Endodermal cell (in vitro differentiated cells): ENCODE results near the gene F2RL1. TPM values are rescaled to one million over a fixed set of nuclear protein-coding genes. Genes with fewer than 3 reads are reported as not detected.
A peak's percentile ranks its signal among the peaks of the same experiment; 100 is the strongest.

Source experiments
- DNase-seq: peaks from one replicate; pipeline ENCODE4 v3.0.0-alpha.2; 2017
- H3K27ac ChIP-seq: 2 replicates; pipeline ENCODE4 v1.5.1; 2013; ENCODE audit warnings: mild to moderate bottlenecking, low read depth, low read length, moderate library complexity
- H3K27me3 ChIP-seq: 2 replicates; pipeline ENCODE4 v1.6.1; 2013; ENCODE audit warnings: mild to moderate bottlenecking, low read length, moderate library complexity; ENCODE audit not compliant: insufficient read depth, control insufficient read depth, poor library complexity, severe bottlenecking
- H3K36me3 ChIP-seq: 2 replicates; pipeline ENCODE4 v1.7.0; 2013; ENCODE audit warnings: mild to moderate bottlenecking, low read length, moderate library complexity; ENCODE audit not compliant: control insufficient read depth, insufficient read depth
- H3K4me1 ChIP-seq: one replicate; pipeline ENCODE4 v1.7.0; 2013; ENCODE audit warnings: low read length; ENCODE audit not compliant: control insufficient read depth, insufficient read depth
- H3K4me3 ChIP-seq: 2 replicates; pipeline ENCODE4 v1.5.1; 2013; ENCODE audit warnings: mild to moderate bottlenecking, low read length, moderate library complexity
- H3K9ac ChIP-seq: 2 replicates; pipeline ENCODE4 v1.6.1; 2013; ENCODE audit warnings: mild to moderate bottlenecking, low read length, moderate library complexity; ENCODE audit not compliant: poor library complexity, severe bottlenecking; ENCODE audit errors: extremely low read depth
- H3K9me3 ChIP-seq: 2 replicates; pipeline ENCODE4 v1.6.1; 2013; ENCODE audit warnings: mild to moderate bottlenecking, low read length, moderate library complexity; ENCODE audit not compliant: control insufficient read depth
- H3K27ac Mint-ChIP-seq: 2 replicates; pipeline ENCODE4 v1.8.0; 2020; ENCODE audit warnings: mixed read lengths
- H3K27me3 Mint-ChIP-seq: 2 replicates; pipeline ENCODE4 v1.8.0; 2021; ENCODE audit warnings: mild to moderate bottlenecking, mixed read lengths; ENCODE audit not compliant: insufficient read depth
- H3K36me3 Mint-ChIP-seq: 2 replicates; pipeline ENCODE4 v1.8.0; 2020; ENCODE audit warnings: low read depth, mixed read lengths
- H3K4me1 Mint-ChIP-seq: 2 replicates; pipeline ENCODE4 v1.8.0; 2020; ENCODE audit warnings: mixed read lengths
- H3K4me3 Mint-ChIP-seq: 2 replicates; pipeline ENCODE4 v1.8.0; 2020; ENCODE audit warnings: mild to moderate bottlenecking, moderate library complexity, mixed read lengths
- H3K9me3 Mint-ChIP-seq: 2 replicates; pipeline ENCODE4 v1.8.0; 2020; ENCODE audit warnings: mild to moderate bottlenecking, mixed read lengths
- CTCF ChIP-seq: fragments of 200-600 bp; sonication (generic); conservative IDR thresholded peaks from 2 replicates; pipeline ENCODE4 v1.5.0; 2021; ENCODE audit warnings: antibody characterized with exemption, mild to moderate bottlenecking
- WGBS, 2 experiments: methylation state at CpG; one replicate each; pipeline versions ENCODE4 v1.1.5 to v1.1.7; 2013; ENCODE audit warnings: missing lambda C conversion rate in 2 of 2, mixed read lengths in 1 of 2; ENCODE audit not compliant: insufficient coverage in 1 of 2, insufficient read length in 1 of 2; 5-methylcytosine and 5-hydroxymethylcytosine counted together
- total RNA-seq, 2 donors: library from RNA; stranded (reverse); fragmentation: NEBNext Ultra II Directional in 1 of 2; extraction: Animal tissue kit (Norgen Biotek cat#: 25700) in 1 of 2; gene quantifications; 2 replicates in 1 of 2; 3 replicates in 1 of 2; pipeline ENCODE4 v1.2.1, GENCODE V29; 2021

Gene F2RL1
- total RNA-seq, 2 donors from 2014 or later: 13.4 to 18.2 TPM

GRCh38 chr5:76867827-76868693, 49.2 kb downstream of the F2RL1 start:
- DNase-seq: peak; percentile 91
- Histone ChIP-seq H3K27me3 (no peaks in the 10 kb centered on the region), H3K4me1 (no peaks in the 10 kb centered on the region), H3K9me3 (no peaks in the 10 kb centered on the region), H3K9ac (no peak overlapping the region), H3K4me3 (no peak overlapping the region), H3K36me3 (no peaks in the 10 kb centered on the region), H3K27ac (no peak overlapping the region)
- no peak overlapping the region for H3K27ac Mint-ChIP-seq
- H3K9me3 Mint-ChIP-seq: no peaks in the 10 kb centered on the region
- H3K36me3 Mint-ChIP-seq: no peaks in the 10 kb centered on the region
- WGBS, 2 experiments: 59 to 74% methylated on average over 2 to 8 of the region's 8 CpGs
- no peak overlapping the region for H3K4me3 Mint-ChIP-seq
- H3K27me3 Mint-ChIP-seq: no peaks in the 10 kb centered on the region
- H3K4me1 Mint-ChIP-seq: peaks cover 21% of the 10 kb centered on the region
- TF ChIP-seq CTCF: peak; percentile 92

GRCh38 chr5:76870046-76870445, 51.2 kb downstream of the F2RL1 start:
- Histone ChIP-seq H3K27ac (no peak overlapping the region), H3K4me3 (no peak overlapping the region), H3K4me1 (peaks cover 5% of the 10 kb centered on the region), H3K36me3 (no peaks in the 10 kb centered on the region), H3K9ac (no peak overlapping the region), H3K27me3 (no peaks in the 10 kb centered on the region), H3K9me3 (no peaks in the 10 kb centered on the region)
- TF ChIP-seq CTCF: no peak
- no peaks in the 10 kb centered on the region for H3K27me3 Mint-ChIP-seq
- peak overlapping the region; percentile 87 for H3K27ac Mint-ChIP-seq
- H3K36me3 Mint-ChIP-seq: no peaks in the 10 kb centered on the region
- H3K9me3 Mint-ChIP-seq: no peaks in the 10 kb centered on the region
- no peak for DNase-seq
- whole genome bisulfite sequencing, 2 experiments: 83 to 91% methylated on average over 3 to 5 of the region's 6 CpGs
- H3K4me1 Mint-ChIP-seq: peaks cover 31% of the 10 kb centered on the region
- H3K4me3 Mint-ChIP-seq: no peak overlapping the region

- Histone ChIP-seq H3K27me3 (no peaks in the 10 kb centered on the region), H3K27ac (no peak overlapping the region), H3K4me3 (peak overlapping the region; percentile 39), H3K4me1 (peaks cover 14% of the 10 kb centered on the region), H3K9me3 (no peaks in the 10 kb centered on the region), H3K9ac (no peak overlapping the region), H3K36me3 (no peaks in the 10 kb centered on the region)
- H3K27me3 Mint-ChIP-seq: no peaks in the 10 kb centered on the region
- H3K9me3 Mint-ChIP-seq: no peaks in the 10 kb centered on the region
- H3K27ac Mint-ChIP-seq: peak overlapping the region; percentile 87
- no peak for TF ChIP-seq CTCF
- peak; percentile 72 for DNase-seq
- H3K36me3 Mint-ChIP-seq: peaks cover 4% of the 10 kb centered on the region
- 35 to 57% methylated on average over 1 to 3 of the region's 3 CpGs for WGBS, 2 experiments
- H3K4me1 Mint-ChIP-seq: peaks cover 50% of the 10 kb centered on the region
- no peak overlapping the region for H3K4me3 Mint-ChIP-seq
These were observed 55.3 kb downstream of the F2RL1 start for GRCh38 chr5:76874088-76874581.

Other genes with a start within 250 kb of the F2RL1 start
- under 1 TPM; 0.18 to 0.53 TPM for gene F2RL2, start 195.6 kb upstream of the F2RL1 start, total RNA-seq
- gene F2R, start 102.9 kb upstream of the F2RL1 start, total RNA-seq: 10 to 100 TPM; 28.5 to 43.1 TPM
- gene S100Z, start 31.0 kb downstream of the F2RL1 start, total RNA-seq: 10 to 100 TPM; 17.2 to 18.3 TPM
- 10 to 100 TPM; 14.4 to 15.2 TPM for gene CRHBP, start 134.0 kb downstream of the F2RL1 start, total RNA-seq
- gene AGGF1, start 211.4 kb downstream of the F2RL1 start, total RNA-seq: 10 to 100 TPM; 20.8 to 24.4 TPM